Activated CD8-positive, alpha-beta memory T cell treated with anti-CD3 and anti-CD28 coated beads, Interleukin-2, amount 50 U/mL, for 24 hours (primary cell): ENCODE measurements around the gene JCAD.

Experiments used
- DNase-seq: peaks from one replicate; pipeline ENCODE4 v3.0.0-alpha.2; 2020; ENCODE audit errors: extremely low read depth

JCAD gene

DNA sequence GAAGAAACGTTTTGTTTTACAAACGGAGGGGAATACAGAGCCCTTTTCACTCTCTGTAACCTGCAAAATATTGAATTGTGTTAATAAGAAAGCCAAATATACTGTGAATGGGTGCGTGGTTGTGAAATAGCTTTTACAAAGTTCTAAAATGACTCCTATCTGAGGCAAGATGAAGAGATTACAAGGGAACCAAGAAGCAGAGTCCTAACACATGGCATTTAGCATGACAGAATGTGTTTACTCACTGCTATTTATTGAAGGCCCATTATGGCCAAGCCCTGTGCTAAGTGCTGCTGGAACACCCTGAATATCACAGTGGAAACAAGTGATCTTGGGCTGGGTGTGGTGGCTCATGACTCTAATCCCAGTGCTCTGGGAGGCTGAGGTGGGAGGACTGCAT, 12.9 kb downstream of the JCAD start:
- DNase-seq, result no peak

DNA sequence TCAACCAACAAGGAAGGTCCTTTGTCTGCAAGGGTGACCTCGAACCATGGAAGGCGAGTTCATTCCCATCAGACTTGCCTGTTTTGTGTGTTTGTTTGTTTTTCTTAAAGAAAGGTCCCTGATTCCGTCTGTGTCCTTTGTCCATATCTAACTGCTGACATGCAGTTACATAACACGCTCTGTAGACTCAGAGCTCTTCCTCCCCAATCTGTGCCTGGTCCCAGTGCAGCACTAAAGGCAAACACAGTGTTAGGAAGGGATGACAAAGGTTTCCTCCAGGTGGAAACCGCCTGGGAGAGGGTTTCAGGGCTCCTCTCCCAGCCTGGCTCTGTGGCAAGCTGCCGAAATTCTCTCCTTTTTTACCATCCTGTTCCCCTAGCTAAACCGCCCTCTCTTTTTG, 13.4 kb downstream of the JCAD start:
- no peak for DNase-seq

DNA sequence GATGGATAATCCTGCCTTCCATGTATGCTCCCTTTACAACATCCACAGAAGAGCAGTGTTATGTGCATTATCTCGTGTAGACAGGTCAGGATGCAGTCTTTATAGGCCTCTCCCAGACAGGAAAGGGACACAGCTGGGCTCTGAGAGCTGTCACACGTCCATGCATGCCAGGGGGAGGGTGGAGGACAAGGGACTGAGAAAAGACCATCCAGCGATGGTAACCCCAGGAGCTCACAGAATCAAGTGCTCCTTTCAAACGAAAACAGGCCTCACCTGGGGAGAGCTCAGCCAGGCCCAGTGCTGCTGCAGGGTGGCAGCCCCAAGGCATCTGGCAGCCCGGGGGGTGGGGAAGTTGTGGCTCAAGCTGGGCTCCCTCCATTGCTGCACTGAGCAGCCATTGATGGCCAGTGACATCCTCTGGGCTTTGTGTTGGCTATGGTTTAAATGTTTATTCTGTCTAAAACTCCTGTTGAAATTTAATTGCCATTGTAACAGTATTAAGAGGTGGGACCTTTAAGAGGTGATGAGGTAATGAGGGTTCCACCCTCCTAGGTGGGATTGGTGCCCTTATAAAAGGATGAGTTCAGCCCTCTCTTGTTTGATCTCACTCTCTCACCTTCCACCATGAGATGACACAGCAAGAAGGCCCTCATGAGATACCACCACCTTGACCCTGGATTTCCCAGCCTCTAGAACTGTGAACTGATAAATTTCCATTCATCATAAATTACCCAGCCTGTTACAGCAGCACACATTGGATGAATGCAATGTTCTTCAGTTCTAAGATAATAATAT, 15.7 kb downstream of the JCAD start:
- no peak for DNase-seq

DNA sequence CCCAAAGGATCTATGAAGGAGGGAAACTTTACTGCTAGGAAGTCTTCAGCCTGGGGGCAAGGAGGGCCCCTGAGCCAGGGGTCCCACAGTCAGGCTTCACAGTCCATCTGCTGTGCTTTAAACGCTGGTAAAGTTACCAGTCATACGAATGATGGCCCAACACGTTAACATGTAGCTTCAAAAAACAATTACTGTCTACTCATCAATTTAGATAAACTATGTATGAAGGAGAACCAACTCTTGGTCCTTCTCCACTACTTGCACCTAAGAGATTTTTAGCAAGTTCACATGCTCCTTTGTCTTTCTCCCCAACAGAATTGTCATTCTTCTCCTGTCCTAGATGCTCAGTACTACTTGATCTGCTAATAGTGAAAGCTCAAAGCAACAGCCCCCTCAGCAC, 16.6 kb downstream of the JCAD start:
- DNase-seq, result no peak

DNA sequence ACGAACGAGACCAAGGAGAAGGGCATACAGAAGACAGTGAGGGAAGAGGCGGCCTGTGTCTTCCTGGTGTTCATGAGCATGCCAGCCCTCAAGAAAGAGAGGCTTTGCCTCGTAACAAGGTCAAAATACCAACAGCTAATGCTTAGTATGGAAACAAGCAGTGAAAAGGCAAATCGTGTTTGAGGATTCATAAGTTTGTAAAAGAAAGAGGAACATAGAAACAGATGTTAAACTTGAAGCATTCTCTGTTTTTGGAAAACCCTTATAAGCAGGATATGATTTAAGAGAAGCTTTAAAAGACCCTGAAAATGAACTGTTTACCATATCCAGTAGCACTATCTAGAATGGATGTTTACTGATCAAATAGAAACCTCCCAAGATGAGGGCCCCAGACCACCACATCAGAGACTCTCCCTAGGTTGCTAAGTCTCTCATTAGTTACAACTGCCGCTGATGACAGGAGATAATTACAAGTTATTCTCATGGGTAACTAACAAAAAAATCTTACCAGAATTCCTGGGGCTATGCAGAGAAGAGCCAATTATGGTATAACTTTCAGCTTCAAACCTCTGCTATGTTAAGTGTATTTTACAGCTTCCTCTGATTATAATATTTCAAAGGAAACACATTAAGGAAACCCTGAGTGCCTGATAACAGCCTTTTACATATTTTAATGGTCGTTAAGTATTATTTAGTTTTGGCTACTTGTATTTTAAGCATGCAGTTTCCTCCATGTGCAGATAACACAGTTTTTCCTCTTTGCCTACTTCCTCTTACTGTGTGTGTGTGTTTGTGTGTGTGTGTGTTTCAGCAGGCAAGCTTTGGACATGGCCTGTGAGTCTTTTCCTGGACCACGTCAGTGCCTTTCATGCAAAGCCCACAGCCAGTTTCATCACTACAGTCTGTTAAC, 17.9 kb downstream of the JCAD start:
- no peak for DNase-seq

DNA sequence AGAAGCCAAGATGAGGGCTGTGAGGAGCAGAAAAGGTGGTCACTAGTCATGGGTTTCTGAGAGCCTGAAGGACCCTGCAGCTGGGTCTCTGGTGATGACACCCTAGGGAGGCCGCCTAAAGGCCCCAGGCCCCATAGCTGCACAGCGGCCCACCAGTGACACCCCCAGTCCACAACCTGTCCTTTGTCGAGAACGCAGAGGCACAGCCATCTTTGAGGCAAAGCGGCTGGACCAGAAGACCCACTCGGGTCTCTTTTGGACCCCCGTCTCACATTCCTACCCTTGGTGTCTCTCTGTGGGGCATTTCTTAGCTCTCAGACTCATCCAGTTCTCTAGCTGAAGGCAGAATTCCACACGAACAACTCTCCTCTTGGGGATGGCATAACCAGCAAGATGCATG, 18.8 kb downstream of the JCAD start:
- DNase-seq, result no peak

DNA sequence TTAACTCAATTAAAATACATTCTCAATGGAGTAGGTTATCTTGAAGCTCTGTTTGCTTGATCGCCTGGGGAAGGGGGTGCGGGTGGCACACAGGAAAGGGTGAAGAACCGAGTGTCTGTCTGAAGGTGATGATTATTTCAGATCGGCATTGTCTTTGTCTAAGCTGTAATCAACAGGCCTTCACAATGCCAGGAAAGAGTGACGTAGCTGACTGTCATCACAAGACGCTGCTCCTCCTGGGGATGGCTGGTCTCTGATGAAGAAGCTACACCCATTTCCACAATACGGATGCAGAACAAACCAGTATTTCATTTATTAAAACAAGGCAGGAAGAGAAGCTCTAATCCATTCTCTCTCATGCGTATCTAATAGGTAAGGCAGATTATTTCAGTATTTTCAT, 19.4 kb downstream of the JCAD start:
- DNase-seq, result no peak

DNA sequence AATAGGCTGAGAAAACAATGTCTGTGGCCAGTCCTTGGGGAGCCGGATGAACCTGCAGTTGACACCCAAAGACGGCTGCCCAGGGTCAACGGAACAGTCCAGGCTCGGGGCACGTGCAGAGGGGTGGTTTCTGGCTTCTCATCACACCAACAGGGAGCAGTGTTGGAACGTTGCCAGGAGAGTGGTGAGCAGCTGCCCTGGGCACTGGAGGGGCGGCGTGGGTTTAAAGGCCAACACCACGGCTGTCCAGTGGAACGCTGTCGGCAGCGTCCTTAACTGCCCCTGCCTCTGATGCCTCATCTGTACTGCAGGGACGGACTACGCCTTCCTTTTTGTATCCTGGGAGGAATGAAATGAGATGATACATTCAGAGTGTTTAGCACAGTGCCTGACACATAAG, 19.8 kb downstream of the JCAD start:
- DNase-seq, result no peak

DNA sequence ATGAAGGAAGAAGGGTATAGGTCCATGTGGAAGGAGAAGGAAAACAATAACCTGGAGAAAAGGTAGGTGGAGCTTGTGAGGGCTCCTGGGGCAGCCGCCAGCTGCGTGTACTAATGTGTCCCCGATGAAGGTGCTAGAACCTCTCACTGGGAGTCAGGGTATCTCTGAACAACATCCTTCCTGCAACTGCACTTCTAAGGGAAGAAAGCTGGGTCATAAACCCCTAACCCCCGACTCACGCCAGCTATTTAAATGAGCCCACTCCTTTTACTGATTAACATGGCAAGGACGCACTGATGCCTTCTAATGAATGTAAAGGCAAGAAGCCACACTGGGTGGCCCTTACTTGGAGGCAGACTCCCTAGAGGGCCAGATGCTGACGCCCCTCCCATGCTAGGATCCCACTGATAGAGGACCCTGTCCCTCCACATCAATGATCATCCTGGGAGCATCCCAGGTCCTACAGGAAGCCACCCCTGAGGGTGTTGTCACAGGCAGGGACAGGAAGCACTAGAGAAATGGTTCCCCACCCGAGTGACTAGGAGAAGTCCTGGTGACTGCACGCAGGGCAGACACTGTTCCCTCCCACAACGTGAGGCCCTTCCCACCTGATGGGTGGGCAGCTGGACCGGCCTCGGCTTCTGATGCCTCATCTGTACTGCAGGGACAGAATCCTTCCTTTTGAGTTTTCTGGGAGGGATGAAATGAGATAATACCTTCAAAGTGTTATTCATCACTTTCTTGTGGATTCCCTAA, 20.4 kb downstream of the JCAD start:
- DNase-seq, result no peak

DNA sequence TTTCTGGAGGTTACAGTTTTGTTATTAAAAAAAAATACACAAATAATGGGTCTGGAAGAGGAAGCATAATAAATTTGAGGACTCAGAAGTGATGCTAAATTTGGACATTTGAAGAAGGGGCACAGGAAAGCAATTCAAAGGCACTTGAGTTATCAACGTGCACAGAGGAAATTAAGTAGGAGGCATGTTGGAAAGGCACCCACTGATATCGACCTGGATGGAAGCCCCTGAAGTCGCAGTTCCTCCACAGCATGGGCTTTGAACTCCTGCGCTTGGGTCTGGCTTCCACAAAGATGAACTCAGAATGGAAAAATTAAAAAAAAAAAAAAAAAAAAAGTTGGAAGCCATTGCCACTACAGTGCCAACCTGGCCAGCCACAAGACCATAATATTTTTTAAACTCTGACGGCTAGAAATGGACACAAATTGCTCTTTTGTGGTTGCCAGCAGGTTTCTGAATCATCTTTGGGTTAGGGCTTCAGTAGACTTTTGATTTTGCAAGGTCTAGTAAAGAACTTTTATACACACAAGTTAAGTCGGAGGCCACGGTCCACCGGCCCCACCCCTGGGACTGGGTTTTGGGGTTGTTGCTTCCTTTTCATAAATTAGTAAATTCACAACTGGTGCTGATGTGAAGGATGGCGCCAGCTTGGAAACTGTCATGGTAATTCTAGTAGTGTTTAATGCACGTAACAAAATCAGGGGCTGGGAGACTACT, 21.6 kb downstream of the JCAD start:
- DNase-seq, result no peak

DNA sequence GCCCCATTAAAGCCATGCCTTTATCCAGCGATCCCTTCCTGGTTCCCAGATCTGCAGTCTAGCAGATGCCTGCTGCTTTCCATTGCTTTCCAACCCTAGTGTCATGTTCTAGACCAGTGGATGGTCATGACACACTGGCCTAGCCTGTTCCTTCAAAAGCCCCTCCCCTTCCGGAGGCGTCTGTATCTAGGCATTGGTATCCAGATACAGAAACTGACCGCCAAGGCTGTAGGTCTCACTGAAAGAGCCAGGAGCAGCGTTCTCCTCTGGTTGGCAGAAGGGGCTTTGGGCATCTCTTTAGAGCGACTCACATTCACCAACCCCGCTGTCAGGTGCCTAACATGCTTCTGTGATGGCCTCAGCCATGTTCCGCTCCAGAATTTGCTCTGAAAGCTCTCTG, 22.6 kb downstream of the JCAD start:
- no peak for DNase-seq

DNA sequence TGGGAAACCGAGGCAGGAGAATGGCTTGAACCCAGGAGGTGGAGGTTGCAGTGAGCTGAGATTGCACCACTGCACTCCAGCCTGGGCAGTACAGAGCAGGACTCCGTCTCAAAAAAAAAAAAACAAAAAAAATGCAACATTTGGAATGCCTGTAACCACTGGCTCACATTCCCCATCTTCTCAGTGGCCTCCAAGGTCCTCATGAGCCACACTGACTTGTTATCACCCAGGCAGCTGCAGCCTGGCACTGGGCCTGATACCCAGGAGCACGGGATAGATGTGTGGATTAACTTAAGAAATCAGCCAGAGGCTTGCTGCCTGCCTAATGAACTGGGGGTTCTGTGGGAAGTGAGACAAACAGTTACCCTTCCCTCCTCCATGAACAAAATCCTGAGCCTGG, 23.0 kb downstream of the JCAD start:
- DNase-seq, result no peak

DNA sequence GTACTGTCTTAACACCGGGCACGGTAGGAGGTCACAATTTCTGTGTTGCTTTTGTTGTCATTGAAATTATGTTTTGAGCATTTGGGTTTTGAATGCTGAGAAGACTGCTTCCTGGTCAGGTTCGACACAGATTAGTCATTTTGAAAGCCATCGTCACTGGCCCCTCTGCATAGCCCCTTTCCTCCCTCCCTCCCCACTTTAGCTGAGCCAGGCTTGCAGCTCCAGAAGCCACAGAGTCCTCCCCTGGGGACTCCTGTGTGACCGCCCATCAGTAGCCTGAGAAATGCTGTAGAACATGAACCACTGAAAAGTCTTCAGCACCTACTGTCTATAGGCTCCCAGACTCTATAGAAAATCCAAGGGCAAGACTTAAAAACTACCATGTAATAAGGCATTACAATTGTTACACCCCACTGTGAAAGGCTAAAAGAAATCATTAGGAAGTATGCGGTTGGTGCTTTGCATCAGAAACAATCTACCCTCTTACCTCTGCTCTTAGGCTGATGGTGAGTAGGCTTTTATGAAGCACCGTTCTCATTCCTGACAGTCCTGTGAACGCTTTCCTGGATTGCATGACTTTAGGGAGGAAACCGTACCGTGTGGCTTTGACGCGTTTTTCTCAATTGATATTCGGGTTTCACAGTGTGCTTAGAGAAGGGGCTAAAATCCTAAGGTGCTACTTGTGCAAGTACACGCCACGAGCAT, 24.8 kb downstream of the JCAD start:
- no peak for DNase-seq

DNA sequence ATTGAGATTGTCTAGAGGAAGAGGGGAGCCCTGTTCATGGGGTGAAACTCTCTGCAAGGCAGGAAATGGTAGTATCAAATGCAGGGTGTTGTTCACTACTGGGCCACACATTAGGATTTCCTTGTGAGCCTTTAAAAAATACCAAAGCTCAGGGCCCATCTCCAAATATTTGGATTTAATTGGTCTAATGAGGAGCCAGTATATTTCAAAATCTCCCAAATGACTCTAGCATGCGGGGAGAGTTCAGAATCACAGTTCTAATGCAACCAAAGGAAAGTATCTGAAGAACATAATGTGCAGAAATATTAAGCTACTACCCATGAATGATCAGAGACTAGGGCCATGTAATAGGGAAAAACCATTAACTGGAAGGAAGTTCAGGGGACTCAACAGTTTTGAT, 27.3 kb downstream of the JCAD start:
- DNase-seq, result no peak

DNA sequence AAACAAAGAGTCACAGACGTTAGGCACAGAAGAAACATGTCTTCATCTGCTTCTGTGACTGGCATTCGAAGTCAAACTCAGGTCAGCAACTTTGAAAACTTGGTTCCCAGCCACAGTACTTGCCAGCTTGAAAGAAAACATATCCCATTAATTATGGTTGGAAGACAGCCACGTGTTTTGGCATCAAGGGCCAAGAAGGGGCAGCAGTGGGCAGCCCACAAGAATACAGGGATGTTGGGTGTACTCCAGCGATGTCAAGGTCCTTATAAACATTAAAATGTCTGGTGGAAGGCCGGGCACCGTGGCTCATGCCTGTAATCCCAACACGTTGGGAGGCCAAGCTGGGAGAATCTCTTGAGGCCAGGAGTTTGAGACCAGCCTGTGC, 29.5 kb downstream of the JCAD start:
- DNase-seq, result no peak

DNA sequence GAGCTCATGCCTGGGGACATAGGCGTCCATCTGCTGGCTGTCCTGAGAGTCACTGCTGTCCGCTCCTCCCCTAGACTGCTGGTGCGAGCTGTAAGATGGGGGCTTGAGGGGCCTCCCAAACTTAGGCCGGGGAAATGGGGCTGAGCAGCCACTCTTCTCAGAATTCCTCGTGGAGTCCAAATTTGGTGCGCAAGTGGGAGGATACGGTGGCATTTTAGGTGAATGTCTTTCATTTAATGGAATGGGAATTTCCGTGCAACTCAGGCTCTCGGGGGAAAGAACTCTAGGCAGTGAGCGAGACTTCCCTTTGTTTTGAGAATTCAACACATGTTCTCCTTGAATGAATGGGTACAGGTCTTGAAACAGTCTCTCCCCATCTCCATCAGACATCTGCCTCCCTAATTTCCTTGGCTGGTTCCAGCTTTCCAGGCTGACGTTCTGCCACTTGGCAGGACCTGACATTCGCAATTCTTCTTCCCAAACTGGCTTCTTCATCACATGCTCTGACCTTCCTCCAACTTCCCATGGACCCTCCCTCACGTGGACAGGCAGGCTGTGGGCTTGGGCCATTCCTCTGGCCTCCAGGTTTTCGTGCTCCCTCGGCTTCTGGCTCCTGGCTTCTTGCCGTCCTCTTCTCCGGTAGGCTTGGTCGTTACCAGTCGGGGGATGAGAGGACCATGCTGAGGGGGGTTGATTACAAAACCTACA, 30.1 kb downstream of the JCAD start:
- no peak for DNase-seq

DNA sequence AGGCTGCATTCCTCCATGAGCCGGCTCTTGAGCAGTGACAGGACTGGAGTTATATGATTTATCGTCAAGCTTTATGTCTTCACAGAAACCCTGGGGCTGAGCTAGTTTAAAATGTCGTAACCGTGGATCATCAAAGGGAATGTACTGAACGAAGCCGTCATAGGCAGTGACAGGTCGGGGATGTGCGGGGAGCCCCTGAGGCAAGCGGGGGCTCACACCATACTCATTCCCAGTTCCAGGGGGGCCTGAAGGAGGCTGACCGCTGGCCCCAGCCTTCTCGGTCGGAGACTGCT, 30.7 kb downstream of the JCAD start:
- DNase-seq, result no peak

DNA sequence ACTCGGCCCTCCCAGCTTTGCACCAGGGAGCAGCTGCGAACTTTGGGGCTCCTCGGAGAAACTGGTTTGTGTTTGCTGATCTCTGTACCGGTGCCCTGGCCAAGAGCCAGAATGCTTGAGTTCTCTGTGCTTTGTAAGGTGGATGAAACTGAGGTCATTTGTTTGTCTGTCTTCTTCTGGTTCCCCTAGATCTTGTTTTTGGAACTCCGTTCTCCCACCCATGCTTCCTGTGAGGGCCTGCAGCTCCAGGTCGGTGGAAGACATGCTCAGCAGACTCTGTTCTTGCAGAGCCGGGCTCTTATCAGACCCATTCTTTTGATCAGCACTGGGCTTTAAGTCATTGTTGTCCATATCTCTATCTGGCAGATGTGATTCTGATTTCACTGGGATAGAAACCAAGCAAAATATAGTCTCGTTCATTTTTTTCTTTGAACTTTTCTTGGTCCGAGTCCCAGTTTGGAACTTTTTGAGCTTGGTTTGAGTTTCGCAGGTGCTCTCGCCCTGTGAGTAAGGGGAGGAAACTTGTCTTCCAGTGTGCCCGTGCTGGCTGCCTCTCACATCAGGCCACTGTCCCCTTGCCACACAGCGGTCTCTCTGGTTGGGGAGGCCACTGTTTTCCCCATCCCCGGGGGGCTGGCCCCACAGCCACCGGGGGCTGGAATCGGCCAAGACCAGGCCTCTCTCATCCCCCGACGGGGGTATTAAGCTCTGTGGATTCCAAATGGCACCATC, 31.2 kb downstream of the JCAD start:
- no peak for DNase-seq

DNA sequence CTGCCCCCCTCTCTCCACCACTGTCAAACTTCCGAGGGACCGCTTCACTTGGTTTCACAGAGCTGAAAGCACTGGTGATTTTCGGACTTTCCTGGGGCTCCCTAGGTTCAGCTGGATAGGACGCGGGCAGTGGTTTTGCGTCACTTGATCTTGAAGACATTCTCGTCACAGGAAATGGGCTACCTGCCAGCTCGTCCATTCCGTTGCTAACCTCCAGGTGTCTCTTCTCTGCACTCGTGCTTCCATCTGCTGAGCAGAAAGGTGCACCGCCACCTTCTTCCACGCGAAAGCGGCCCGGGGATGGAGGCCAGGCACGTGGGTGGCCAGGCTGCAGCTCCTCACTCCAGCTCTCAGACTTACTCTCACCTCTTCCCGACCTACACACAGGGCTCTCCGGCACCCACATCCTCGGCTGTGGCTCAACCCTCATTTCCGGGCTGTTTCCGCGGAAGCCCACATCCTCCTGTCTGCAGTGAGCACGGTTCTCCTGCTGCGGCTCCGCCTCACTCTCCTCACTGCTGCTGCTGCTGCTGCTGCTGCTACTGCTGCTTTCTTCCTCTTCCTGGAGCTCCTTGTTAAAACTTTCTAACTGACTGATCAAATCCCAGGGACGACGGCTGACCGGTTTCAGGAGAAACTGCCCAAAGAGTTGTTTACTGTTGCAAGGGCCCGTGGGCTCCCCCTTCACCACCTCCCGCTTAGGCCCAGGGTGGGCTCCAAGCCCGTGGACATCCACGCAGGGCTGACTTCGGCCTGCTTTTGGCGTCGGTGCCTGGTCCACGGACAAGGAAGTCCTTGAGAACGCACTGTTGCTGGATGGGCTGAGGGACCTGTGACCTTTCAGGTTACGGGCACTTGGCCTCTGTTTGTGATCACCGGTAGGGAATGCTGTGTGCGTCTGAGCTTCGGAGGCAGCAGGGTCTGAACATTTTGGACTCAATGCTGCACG, 32.1 kb downstream of the JCAD start:
- DNase-seq, result peak; percentile 59
